GM19452 (cell line): Measurements from ENCODE around the gene GALNT2.

Experiments
- ATAC-seq: cut with Tn5 transposase; IDR thresholded peaks from one replicate; pipeline ENCODE4 v1.9.1; 2021; ENCODE audit not compliant: unreplicated experiment

Gene GALNT2

DNA sequence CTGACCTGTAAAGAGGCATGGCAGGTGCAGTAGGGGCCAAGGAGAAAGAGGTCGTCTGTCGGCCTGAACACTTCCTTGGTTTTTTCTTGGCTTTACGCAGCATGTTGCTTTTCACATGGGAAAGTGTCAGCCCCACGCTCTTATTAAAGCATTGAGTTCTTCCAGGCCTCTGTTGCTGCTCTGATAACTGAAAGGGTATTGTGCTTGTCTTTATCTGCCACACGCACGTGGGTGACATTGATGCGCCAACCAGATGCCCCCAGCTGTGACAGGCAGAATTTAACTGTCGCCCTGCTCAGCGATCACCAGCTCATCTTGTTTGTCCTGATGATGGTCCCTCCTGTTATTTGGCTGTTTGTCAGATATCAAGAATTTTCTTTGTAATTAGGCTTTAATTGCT, 76.5 kb downstream of the GALNT2 start:
- no peak for ATAC-seq

DNA sequence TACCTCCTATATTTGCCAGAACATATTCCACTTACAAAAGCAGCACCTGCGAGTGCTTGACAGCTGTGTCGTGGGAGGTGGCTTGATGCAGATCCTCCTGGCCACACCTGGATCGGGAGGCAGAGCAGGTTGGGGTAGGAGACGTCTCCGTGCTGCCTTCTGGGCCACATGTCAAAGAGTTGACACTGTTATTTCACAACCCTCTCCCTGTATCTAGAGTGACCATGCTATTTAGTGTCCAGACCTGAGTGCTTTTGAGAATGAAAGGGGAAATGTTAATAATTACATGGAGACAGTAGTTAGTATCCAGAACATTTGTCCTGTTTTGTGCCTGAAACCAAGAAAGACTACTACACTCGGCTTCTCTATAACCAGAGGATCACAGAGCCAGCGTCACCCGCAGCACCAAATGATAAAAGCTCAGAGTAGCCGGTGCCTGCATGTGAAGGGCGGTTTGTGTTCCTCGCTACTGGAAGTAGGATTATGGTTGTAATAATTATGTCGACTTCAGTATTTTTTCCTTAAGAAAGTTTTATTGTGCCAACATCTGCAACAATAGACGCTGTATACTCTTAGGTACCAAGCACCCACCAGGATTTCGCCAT, 77.1 kb downstream of the GALNT2 start:
- ATAC-seq: no peak

DNA sequence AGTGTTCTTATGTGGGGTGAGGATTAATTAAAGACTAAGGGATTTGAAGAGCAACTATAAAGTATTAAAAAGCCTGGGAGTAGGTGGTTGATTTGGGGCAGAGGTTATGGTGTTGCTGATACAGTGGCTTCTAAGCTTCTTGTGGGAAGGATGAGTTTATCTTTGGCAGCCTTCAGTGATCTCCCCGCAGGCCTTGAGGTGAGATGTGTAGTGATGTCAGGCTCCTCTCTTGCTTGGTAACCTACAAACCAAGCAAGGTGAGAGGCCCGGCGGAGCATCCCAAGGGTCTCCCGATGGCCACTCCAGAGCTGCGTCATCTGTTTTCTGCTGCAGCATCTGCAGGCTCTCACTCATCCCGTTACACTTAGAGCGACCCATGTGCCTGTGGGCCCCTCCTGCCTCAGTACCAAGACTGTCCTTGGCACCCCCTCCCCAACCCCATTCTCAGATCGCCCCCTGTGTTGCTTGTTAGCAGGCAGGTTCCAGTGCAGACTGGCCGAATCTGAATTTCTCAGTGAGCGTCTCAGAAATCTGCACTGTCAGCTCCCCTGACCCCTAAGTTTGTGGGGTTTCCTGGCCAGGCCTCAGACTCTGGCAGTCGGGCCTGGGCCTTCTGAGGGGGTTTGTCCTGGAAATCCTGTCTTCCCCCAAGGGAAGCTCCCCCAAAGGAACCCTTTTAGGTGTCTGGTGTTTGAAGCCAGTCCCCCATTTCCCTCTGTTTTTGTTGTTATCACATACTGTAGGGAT, 77.9 kb downstream of the GALNT2 start:
- no peak for ATAC-seq

DNA sequence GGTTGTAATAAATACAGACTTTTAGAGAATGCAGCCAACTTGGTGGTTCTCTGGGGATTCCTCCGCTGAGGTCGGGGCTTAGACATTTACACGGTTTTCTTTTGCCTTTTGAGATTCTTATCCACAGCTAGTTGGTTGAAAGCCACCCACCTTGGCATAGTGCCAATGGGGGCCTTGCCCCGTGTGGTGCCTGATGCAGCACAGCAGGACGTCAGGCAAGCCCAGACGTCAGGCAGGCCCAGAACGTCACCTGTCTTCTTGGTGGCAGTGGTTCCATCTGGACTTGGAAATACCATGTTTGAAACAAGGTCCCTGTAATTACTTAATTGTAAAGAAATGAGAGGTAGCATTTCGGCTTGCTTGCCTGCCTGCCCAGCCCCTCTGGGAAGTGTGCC, 78.5 kb downstream of the GALNT2 start:
- ATAC-seq: no peak

DNA sequence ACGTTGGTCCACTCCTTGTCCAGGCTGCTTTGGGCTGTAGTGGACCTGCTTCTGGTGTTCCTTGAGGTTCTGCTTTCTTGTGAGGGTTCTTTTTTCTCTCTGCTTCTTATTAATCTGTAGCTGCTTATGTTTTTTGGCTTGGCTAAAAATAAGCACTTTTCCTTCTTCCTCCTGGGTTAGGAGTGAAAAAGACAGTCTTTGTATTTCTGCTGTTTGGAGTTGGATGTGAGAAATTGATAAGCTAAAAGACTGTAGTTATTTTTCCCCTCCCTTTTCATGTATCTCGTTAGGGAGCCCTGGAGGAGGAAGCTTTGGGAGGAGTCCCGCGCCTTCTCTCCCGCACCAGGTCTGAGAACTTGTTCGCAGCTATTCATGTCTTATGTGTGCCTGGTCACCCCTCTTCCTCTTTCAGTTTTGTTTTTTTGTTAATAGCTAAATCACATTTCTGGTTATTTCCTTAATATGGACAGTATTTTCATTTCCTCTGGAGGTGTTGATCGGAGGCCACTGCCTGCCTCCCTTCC, 79.0 kb downstream of the GALNT2 start:
- ATAC-seq: peak; percentile 32

DNA sequence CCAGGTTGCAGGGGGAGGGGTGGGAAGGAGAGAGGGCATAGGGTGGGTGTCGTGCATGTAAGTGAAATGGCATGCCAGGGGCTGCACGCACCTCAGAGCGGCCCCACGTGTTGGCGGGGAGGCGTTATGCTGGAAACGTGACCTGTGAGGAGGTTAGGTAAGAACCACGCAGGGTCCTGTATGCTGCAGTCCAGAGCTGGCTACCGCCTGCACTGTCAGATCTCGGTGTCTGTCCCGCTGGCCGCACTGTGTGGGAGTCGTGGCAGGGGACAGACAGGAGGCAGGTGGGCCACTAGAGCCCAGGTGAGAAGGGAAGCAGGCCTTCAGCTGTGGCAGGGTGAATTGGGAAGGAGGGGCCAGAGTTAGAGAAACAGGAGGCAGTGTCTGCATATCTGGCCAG, 79.7 kb downstream of the GALNT2 start:
- no peak for ATAC-seq

DNA sequence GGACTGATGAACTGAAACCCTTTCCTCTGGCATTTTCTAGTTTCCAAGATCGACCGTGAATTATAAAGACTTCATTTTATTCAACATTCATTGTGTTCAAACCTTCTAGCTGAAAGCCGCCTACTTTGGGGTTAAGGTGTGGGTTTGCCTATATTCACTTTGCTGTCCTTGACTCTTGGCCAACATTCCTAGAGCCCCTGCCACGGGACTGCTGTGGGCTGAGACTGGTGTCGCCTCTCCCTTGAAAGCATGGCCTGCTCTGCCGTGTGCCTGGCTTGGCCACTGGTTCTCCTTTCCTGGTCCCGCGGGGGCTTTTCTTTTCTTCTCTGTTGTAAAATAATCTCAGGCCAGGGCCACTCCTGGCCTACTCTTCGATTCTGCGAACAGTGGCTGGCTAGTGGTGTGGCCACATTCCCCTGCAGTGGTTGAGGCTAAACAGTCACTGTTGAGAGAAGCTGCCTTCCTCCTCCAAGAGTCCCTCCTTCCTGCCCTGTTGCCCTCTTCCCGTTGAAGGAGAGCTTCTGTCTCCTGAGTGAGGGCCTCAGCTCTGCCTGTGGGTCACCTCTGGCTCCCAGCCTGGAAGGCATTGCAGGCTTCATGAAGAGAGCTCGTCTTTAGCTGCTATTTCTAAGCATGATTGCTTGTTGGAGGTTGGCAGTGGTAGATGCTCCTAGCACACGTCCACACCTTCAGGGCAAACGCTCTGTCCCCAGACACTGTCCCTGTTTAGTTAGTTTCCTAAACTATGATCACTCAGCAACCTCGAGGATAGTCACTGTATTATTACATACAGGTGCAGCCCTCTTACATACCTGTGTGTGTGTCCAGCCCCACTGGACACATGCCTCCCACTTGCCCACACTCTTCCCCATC, 80.5 kb downstream of the GALNT2 start:
- no peak for ATAC-seq

DNA sequence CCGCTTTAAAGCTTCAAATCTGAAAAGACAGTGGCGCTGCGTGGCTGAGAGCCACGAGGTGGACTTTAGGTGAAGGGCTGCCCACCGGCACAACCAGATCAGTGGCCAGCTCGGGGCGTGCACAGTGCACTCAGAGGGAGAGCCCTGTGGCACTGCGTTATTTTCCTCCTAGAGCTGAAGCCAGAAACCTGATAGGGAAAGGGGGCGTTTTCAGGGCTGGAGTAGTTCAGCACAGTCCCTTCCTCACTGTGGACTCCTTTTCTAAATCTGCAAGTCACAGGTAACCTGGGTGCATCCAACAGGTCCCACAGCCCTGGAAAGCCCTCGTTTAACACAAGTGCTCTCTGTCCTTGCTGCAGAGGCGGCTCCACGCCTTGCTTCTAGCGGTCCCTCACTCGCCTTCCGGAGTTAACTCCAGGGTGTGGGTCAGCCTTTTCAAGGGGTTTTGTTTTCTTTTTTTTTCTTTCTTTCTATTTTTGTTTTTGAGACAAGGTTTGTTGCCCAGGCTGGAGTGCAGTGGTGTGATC, 81.2 kb downstream of the GALNT2 start:
- no peak for ATAC-seq

DNA sequence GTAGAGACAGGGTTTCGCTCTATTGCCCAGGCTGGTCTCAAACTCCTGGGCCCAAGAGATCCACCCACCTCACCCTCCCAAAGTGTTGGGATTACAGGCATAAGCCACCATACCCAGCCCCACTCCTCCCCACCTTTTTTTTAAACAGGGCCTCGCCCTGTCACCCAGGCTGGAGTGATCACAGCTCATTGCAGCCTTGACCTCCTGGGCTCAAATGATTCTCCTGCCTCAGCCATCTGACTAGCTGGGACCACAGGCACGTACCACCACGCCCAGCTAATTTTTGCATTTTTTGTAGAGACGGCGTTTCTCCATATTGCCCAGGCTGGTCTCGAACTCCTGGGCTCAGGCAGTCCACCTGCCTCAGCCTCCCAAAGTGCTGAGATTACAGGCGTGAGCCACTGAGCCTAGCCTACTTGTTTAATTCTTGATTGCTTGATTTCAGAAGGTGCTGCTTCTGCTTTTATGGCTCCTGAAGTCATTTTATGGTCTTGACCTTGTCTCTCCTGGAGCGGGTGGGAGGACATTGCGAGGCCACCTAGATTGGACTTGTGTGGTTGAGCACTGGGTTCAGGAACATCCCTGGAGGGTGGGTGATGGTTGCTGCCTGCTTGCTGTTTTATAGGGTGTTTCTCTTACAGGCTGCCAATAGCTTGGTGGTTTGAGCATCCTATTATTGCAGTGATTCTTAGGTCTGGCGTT, 81.9 kb downstream of the GALNT2 start:
- no peak for ATAC-seq

DNA sequence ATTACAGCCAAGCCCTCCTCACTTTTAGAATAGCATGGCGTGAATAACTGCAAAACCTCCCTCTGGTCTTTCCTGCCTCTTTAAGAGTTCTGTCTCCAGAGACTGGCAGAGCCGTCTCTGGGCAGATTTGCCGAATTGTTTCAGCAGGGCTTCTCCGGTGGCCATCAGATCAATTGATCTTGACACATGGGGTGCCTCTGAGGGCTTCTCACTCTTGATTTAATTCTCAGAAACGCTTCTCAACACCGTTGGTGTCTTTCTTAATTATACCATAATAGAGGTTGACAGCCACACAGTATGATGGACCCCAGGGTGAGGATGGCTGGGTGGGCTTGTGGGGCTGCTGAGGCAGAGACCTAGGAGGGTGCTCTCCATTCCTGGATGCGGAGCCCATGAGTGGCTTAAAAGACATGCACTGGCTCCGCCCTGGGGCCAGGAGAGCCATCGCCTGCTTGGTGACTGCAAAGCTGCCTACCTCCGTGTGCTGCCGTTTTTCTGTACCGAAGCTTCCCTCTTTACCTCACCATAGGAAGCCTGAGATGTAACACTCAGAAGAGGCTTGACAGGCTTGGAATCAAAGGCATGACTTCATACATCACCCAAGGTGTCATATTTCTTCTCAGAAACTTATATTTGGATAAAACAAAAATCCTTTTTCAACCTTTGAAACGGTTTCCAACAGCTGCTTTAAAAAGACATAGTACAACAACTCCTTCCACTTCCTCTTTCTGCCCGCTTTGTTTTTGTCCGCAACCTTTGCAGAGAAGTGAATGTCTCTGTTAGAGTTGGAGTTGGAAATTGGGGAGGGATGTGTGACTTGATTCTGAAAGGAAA, 82.9 kb downstream of the GALNT2 start:
- peak; percentile 71 for ATAC-seq

DNA sequence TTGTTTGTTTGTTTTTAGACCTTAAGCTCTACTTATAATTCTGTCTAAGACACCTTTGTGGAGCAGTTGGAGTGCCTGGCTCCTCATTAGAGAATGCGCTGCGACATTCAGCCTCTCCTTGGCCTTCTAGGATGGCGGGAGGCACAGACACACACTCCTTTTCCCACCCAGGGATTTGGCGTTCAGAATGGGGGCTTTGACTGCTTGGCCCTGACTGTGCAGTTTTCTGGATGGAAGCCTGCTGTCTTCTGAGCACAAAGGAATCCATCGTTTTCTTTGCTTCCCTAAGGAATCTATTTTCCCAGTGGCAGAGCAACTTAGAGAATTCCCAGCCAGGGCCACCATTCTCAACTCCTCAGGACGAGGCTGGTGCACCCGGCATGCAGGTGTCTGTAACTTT, 83.6 kb downstream of the GALNT2 start:
- no peak for ATAC-seq

DNA sequence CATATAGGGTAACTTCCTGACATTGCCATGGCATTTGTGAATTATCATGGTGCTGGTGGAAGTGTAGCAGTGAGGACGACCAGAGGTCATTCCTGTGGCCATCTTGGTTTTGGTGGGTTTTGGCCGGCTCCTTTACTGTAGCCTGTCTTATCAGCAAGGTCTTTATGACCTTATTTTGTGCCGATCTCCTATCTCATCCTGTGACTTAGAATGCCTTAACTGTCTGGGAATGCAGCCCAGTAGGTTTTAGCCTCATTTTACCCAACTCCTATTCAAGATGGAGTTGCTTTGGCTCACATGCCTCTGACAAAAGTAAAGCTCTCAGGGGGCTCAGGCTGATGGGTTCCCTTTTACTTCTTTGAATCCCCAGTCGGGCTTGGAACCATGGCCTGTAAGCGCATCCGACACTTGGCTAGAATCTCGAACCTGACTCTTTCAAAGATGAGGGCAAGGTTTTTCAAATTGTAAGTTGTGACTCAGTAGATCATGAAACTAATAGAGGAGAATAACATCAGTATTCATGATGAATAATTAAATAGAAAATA, 85.0 kb downstream of the GALNT2 start:
- ATAC-seq: no peak

DNA sequence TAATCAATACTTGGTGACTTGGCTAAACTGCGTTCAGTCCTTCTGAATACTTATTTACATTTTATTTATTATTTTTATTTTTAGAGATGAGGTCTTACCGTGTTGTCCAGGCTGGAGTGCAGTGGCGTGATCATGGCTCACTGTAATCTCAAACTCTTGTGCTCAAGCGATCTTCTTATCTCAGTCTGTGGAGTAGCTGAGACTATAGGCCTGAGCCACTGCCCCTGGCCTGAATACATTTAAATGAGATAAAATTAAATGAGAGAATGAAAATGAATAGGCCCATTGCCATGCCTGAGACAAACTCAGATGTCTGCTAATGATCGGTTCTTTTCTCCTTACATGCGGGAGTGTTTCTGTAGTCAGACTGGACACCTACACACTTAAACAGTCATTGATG, 86.0 kb downstream of the GALNT2 start:
- ATAC-seq: no peak

DNA sequence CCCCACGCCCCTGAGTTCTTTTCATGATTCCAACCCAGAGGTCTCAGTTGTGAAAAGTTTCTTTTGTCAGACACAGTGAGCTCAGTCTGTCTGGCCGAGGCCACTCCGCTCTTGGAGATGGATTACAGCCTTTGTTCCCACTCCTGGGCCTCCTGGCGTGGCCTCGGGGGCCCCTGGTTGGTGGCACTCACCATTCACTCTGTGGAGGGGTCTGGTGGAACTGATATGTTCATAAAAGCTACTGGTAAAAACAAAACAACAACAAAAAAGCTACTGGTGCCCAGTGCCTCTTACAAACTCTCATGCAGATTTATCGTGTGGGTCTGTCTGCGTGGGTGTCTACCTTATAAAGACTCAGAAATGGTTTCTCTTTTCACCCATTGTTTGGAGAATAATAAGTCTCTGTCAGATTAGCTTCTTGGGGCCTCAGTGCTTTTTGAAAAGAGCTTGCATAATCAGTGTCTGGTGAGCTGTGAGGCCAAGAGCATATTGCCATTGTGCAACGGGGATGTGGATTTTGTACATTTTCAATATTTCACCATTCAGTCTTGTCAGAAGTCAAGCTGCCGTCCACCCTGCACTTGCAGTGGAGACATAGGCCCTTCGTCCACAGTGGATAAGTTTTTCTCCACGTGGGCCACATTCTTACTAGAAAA, 86.7 kb downstream of the GALNT2 start:
- no peak for ATAC-seq

DNA sequence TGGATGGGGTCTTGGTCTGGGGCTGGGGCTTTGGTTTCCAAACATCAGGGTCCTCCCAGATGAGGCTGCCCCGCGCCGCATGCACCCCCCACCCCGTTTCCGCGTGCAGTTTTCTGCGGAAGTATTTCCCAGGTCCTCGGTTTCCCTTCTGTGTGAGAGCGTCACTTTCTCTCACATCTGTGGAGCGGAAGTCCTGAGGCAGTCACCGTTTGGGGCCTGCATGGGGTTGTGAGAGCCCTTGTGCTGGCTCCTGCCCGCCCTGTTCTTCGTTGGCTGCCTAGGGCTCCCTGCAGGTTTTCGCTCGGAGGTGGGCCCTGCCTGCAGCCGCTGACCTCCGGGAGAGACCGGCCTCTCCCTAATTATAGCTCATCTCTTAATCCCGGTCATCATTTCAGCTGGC, 88.0 kb downstream of the GALNT2 start:
- ATAC-seq: no peak

DNA sequence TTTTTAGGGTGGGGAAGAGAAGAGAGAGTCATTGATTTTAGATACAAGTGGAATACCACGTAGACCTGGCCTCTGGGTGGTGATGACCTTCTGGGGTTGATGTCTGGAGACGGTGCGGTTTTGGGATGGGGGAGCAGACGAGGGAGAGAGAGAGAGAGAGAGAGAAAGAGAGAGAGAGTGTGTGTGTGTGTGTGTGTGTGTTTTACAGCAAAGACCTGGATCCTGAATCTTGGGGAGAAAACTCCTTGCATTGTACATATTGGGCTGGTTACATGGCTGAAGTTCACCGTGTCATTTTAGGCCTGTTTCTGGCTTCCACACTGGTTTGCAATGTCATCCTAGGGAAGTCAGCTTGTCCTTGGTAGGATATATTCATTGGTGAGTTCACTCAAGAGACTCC, 89.0 kb downstream of the GALNT2 start:
- no peak for ATAC-seq

DNA sequence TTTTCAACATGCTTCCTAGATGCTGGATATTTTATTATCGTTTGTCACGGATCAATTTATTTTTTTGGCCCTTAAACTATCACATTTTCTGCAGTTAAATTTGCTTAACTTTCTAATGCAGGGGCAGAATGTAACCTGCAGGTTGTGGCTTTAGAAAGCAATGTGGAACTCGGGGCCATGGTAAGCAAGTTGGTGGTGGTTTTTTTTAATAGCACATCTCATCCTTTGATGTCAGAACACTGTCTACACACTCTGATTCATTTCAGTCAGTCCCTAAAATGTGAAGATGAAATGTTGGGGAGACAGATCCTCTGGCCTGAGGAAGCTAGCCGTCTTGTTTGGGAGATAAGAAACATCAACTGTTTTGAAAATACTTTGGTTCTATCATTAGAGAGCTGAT, 89.5 kb downstream of the GALNT2 start:
- no peak for ATAC-seq

DNA sequence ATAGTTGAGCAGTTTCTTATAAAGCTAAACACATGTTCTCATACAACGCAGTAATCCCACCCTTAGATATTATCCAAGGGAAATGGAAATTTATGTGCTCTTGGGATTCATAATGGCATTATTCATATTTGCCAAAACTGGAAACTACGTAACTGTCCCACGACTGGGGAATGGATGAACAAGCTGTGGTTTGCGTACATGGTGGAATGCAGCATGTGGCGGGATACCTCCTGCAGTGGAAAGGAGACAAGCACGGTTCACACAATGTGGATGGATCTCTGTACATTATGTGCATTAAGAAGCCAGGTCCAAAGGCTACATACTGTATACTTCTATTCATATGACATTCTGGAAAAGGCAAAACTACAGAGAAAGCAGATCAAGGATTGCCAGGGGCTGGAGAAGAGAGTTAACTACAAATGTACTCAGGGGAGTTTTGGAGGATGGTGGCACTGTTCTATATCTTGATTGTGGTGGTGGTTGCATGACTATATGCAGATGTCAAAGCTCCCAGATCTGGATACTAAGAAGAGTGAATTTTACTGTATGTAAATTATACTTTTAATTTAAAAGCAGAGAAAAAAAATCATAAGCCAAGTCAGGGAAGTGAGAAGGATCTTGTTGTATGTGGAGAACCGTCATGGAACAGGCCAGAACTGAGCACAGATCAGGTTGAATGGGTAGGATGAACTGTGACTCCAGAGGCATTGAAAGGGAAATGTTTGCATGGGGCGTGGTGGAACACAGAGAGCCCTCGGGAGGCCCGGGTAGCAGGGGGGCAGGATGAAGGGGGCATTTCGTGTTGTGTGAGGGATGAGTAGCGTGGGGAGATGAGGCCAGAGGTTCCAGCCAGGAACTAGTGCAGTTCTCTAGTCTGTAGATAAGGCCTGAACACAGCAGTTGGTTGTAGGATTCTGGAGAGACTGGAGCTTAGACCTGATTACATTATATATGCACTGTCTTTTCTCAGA, 90.7 kb downstream of the GALNT2 start:
- no peak for ATAC-seq
